ENCODE measurements around the gene MED27.
"Not testable (repeated sequence)": the region's sequence is repeated elsewhere in the genome, so short reads cannot be mapped to it uniquely, and the experiment has no call there.

MED27 gene

GRCh38 chr9:131925677-131926177 lies 153.9 kb downstream of the MED27 start:
- DNase-seq (ENCODE audit: low read depth, low spot score) = no peak

- DNase-seq (ENCODE audit: low read depth, low spot score) = no peak
Observed at GRCh38 chr9:131923766-131924165, 155.9 kb downstream of the MED27 start.

GRCh38 chr9:131923132-131923671 lies 156.5 kb downstream of the MED27 start:
- no peak for DNase-seq (ENCODE audit: low read depth, low spot score)

GRCh38 chr9:131921635-131922034 lies 158.0 kb downstream of the MED27 start:
- not testable (repeated sequence) for DNase-seq (ENCODE audit: low read depth, low spot score)

- DNase-seq (ENCODE audit: low read depth, low spot score) = no peak
Observed at GRCh38 chr9:131919216-131919615, 160.5 kb downstream of the MED27 start.

- DNase-seq (ENCODE audit: low read depth, low spot score) = no peak
Observed at GRCh38 chr9:131918481-131918880, 161.2 kb downstream of the MED27 start.

- DNase-seq (ENCODE audit: low read depth, low spot score) = no peak
Observed at GRCh38 chr9:131917009-131917408, 162.7 kb downstream of the MED27 start.

GRCh38 chr9:131915181-131915580 lies 164.5 kb downstream of the MED27 start:
- DNase-seq (ENCODE audit: low read depth, low spot score) = no peak

- DNase-seq (ENCODE audit: low read depth, low spot score) = no peak
Observed at GRCh38 chr9:131912671-131913070, 167.0 kb downstream of the MED27 start.

GRCh38 chr9:131912069-131912468 lies 167.6 kb downstream of the MED27 start:
- DNase-seq (ENCODE audit: low read depth, low spot score) = no peak

GRCh38 chr9:131910572-131910971 lies 169.1 kb downstream of the MED27 start:
- no peak for DNase-seq (ENCODE audit: low read depth, low spot score)

GRCh38 chr9:131905144-131905543 lies 174.5 kb downstream of the MED27 start:
- no peak for DNase-seq (ENCODE audit: low read depth, low spot score)

- no peak for DNase-seq (ENCODE audit: low read depth, low spot score)
Observed at GRCh38 chr9:131899296-131900228, 180.1 kb downstream of the MED27 start.

GRCh38 chr9:131892902-131893500 lies 186.7 kb downstream of the MED27 start:
- DNase-seq (ENCODE audit: low read depth, low spot score) = no peak

GRCh38 chr9:131892162-131892707 lies 187.4 kb downstream of the MED27 start:
- no peak for DNase-seq (ENCODE audit: low read depth, low spot score)

GRCh38 chr9:131891598-131891997 lies 188.1 kb downstream of the MED27 start:
- no peak for DNase-seq (ENCODE audit: low read depth, low spot score)

GRCh38 chr9:131889437-131890251 lies 190.0 kb downstream of the MED27 start:
- no peak for DNase-seq (ENCODE audit: low read depth, low spot score)

- DNase-seq (ENCODE audit: low read depth, low spot score) = no peak
Observed at GRCh38 chr9:131888923-131889322, 190.7 kb downstream of the MED27 start.

- DNase-seq (ENCODE audit: low read depth, low spot score) = no peak
Observed at GRCh38 chr9:131887680-131888079, 192.0 kb downstream of the MED27 start.

GRCh38 chr9:131886826-131887225 lies 192.8 kb downstream of the MED27 start:
- DNase-seq (ENCODE audit: low read depth, low spot score) = no peak

GRCh38 chr9:131885144-131885609 lies 194.5 kb downstream of the MED27 start:
- no peak for DNase-seq (ENCODE audit: low read depth, low spot score)

All from iPS DF 19.7 (cell line).